Testis (tissue), 2 donors: ENCODE data around the gene SEMA5A.

ENCODE experiments used
- POLR2A ChIP-seq: fragments of 450-650 bp; IDR thresholded peaks from one replicate; pipeline ENCODE4 v1.6.1; 2017; ENCODE audit warnings: antibody characterized with exemption, mild to moderate bottlenecking, moderate library complexity
- TF ChIP-seq, protein P1 (sequence below), 3 experiments: fragments of 450-650 bp in 2 of 3; fragments of 200-600 bp in 1 of 3; sonication (generic) in 1 of 3; IDR thresholded peaks; one replicate each; pipeline ENCODE4 v1.5.1; 2016 to 2019; ENCODE audit warnings: antibody characterized with exemption in 3 of 3, mild to moderate bottlenecking in 2 of 3, moderate library complexity in 1 of 3

GRCh38 chr5:9405196-9405754 is 140.6 kb downstream of the SEMA5A start:
- TF ChIP-seq, protein P1, sequence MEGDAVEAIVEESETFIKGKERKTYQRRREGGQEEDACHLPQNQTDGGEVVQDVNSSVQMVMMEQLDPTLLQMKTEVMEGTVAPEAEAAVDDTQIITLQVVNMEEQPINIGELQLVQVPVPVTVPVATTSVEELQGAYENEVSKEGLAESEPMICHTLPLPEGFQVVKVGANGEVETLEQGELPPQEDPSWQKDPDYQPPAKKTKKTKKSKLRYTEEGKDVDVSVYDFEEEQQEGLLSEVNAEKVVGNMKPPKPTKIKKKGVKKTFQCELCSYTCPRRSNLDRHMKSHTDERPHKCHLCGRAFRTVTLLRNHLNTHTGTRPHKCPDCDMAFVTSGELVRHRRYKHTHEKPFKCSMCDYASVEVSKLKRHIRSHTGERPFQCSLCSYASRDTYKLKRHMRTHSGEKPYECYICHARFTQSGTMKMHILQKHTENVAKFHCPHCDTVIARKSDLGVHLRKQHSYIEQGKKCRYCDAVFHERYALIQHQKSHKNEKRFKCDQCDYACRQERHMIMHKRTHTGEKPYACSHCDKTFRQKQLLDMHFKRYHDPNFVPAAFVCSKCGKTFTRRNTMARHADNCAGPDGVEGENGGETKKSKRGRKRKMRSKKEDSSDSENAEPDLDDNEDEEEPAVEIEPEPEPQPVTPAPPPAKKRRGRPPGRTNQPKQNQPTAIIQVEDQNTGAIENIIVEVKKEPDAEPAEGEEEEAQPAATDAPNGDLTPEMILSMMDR (IDR thresholded peaks at IDR 0.05) = no peak
- no peak for TF ChIP-seq POLR2A
